ENCODE measurements around the gene RBM39. TPM values are rescaled to one million over a fixed set of nuclear protein-coding genes. Genes with fewer than 3 reads are reported as not detected.

The RBM39 gene
- total and polyA plus RNA-seq, 9 of the 15 experiments (the other 6 are each of a cell fraction or from before 2014, with no cell fraction given): 143 to 319 (median 228) TPM

- no peak for DNase-seq (ENCODE audit: extremely low read depth in 1 of 4, low spot score in 3 of 4)
- WGBS (ENCODE audit: insufficient coverage, low coverage, missing lambda C conversion rate): 85% methylated on average over 2 of the region's 4 CpGs
- POLR2A ChIA-PET: interaction anchor here (1.0 kb wide), 1 partner anchor 206 kb away, joined by 3 read pairs; no protein-coding TSS in a partner anchor
- TF ChIP-seq NEUROD1 (IDR thresholded peaks at IDR 0.05; ENCODE audit: borderline replicate concordance, low read depth, low read length, partially characterized antibody) (no peak), MEIS2 (IDR thresholded peaks at IDR 0.05; ENCODE audit: partially characterized antibody) (no peak), ZNF398 (CRISPR knock-in tag; IDR thresholded peaks at IDR 0.05) (no peak), NCOA4 (IDR thresholded peaks at IDR 0.05; ENCODE audit: partially characterized antibody) (no peak), ARID3B (CRISPR knock-in tag; IDR thresholded peaks at IDR 0.05; ENCODE audit: borderline replicate concordance) (no peak), XRCC3 (IDR thresholded peaks at IDR 0.05) (no peak), ZEB2 (IDR thresholded peaks at IDR 0.05) (no peak), WHSC1 (IDR thresholded peaks at IDR 0.05; ENCODE audit: low read length) (no peak), HLTF (IDR thresholded peaks at IDR 0.05) (no peak), ZNF197 (CRISPR knock-in tag; IDR thresholded peaks at IDR 0.05; ENCODE audit: low read depth) (no peak), THAP7 (CRISPR knock-in tag; IDR thresholded peaks at IDR 0.05) (no peak)
- TF ChIP-seq, protein P1, sequence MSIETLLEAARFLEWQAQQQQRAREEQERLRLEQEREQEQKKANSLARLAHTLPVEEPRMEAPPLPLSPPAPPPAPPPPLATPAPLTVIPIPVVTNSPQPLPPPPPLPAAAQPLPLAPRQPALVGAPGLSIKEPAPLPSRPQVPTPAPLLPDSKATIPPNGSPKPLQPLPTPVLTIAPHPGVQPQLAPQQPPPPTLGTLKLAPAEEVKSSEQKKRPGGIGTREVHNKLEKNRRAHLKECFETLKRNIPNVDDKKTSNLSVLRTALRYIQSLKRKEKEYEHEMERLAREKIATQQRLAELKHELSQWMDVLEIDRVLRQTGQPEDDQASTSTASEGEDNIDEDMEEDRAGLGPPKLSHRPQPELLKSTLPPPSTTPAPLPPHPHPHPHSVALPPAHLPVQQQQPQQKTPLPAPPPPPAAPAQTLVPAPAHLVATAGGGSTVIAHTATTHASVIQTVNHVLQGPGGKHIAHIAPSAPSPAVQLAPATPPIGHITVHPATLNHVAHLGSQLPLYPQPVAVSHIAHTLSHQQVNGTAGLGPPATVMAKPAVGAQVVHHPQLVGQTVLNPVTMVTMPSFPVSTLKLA (conservative IDR thresholded peaks at IDR 0.05): no peak
- TF ChIP-seq, protein P2, sequence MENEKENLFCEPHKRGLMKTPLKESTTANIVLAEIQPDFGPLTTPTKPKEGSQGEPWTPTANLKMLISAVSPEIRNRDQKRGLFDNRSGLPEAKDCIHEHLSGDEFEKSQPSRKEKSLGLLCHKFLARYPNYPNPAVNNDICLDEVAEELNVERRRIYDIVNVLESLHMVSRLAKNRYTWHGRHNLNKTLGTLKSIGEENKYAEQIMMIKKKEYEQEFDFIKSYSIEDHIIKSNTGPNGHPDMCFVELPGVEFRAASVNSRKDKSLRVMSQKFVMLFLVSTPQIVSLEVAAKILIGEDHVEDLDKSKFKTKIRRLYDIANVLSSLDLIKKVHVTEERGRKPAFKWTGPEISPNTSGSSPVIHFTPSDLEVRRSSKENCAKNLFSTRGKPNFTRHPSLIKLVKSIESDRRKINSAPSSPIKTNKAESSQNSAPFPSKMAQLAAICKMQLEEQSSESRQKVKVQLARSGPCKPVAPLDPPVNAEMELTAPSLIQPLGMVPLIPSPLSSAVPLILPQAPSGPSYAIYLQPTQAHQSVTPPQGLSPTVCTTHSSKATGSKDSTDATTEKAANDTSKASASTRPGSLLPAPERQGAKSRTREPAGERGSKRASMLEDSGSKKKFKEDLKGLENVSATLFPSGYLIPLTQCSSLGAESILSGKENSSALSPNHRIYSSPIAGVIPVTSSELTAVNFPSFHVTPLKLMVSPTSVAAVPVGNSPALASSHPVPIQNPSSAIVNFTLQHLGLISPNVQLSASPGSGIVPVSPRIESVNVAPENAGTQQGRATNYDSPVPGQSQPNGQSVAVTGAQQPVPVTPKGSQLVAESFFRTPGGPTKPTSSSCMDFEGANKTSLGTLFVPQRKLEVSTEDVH (IDR thresholded peaks at IDR 0.05; ENCODE audit: low read depth, partially characterized antibody): no peak
Measured at GRCh38 chr20:35695978-35696377, 46.1 kb downstream of the RBM39 start.

More at GRCh38 chr20:35695978-35696377, 46.1 kb downstream of the RBM39 start:
- Histone ChIP-seq H3K27ac (ENCODE audit: extremely low read depth, low read depth, low read length) (no peak overlapping the region), H3K9me3 (replicated peaks; ENCODE audit: control insufficient read depth, insufficient read depth, low read depth, low read length) (no peaks in the 10 kb centered on the region), H4K20me1 (replicated peaks; ENCODE audit: control insufficient read depth, insufficient read depth, low read length) (no peaks in the 10 kb centered on the region; the same call in 1 of the 2 replicates), H3K27me3 (ENCODE audit: control insufficient read depth in 2 of 2, insufficient read depth in 2 of 2, low read length in 2 of 2) (no peaks in the 10 kb centered on the region), H2AFZ (ENCODE audit: low read depth, low read length) (no peak overlapping the region), H3K79me2 (ENCODE audit: control insufficient read depth, insufficient read depth, low read length) (peaks cover 38% of the 10 kb centered on the region), H3K4me3 (no peak overlapping the region), H3K4me1 (replicated peaks in 1 of 2; ENCODE audit: control insufficient read depth in 2 of 2, insufficient read depth in 2 of 2, low read length in 2 of 2) (peaks cover 10 to 14% of the 10 kb centered on the region in 2 experiments; a peak in 4 of 5 replicates), H3K4me2 (ENCODE audit: insufficient read depth, low read length) (no peak overlapping the region), H3K9me1 (ENCODE audit: control insufficient read depth, insufficient read depth, low read length) (no peaks in the 10 kb centered on the region), H3K36me3 (ENCODE audit: control insufficient read depth, insufficient read depth, low read length) (peaks cover 46% of the 10 kb centered on the region; the same call in 2 of the 3 replicates), H3K9ac (ENCODE audit: insufficient read depth in 1 of 2, low read depth in 2 of 2, low read length in 2 of 2) (no peak overlapping the region)
- BruUV-seq (replicated peaks): no TSS peak
- CTCF ChIA-PET (ENCODE audit: low intra/inter-chr PET ratio): no interaction called here
- no peak for ATAC-seq
- intact Hi-C loops (cut with micrococcal nuclease): no loop called here
- no peak for FAIRE-seq
- in situ Hi-C loops (cut with MboI): no loop called here
